NCI-H2196 (cell line): ENCODE results near the gene PMS1.
"Not testable (repeated sequence)": the region's sequence is repeated elsewhere in the genome, so short reads cannot be mapped to it uniquely, and the experiment has no call there.

Experiments
- DNase-seq: peaks from one replicate; lab custom pipeline; 2025; ENCODE audit not compliant: unreplicated experiment; lab: John Stamatoyannopoulos, UW

PMS1 gene

DNA sequence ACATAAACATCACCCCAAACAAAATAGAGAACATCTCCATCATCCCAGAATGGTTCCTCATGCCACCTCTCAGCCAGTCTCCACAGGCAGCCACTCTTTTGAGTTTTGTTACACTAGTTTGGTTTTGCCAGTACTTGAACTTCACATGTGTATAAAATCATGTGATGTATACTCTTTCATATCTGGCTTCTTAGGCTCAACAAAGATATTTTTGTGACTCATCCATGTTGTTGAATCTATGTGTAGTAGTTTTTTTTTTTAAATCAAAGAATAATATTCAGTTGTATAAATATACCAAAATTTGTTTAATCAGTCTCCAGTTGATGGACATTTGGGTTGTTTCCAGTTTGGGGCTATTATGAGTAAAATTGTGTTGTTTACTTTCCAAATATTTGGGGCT, 75.9 kb downstream of the PMS1 start:
- DNase-seq = no peak

DNA sequence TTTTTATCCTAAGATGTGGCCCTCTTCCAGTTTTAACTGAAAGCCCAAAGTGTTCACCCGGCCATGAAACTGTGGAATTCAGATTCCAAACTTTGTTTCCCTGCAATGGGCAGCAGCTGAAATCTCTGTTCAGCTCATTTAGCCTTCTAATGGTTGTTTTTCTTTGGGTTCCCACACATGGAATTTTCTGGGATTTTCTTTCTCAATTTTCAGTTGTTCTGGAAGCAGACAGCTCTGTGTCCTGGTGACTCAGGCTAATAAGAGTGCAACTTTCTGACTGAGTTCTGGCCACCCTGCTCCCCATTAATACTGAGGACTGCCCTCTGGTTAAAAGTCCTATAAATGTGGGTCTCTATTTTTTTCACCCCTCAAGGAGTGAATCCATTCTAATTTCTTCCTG, 78.5 kb downstream of the PMS1 start:
- DNase-seq = no peak

DNA sequence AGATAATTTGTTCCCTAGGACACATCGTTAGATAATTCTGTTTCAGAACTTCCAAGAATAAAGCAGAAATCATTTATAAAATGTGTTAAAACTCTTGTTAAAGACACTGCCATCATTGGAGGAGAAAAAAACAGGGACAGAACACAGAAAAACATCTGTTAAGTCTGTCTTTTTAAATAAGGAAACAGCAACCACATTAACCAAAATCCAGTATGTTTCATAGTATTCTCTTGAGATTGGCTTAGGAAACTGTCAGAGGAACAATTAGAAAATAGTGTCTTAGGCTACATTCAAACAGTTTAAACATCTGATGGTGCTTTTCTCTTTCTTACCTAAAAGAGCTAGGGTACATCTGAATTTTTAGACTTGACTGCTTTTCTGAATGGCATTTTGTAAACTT, 81.6 kb downstream of the PMS1 start:
- DNase-seq = no peak

DNA sequence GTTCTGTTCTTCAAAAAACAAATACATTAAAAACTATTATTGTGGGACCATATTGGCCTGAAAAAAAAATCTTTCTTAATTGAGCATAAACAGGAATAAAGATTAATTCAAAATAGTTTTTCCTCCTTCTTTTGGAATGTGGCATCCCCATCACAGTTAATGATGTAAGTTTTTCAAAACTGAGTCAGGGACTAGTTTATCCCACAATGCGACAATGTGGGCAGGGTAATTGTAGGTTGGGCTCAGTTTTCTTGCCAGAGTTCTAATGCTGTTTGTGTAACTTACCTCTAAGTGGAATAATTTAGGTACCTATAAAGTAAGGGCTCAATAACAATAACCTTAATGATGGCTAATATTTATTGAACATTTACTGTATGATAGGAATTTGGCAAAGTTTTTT, 82.0 kb downstream of the PMS1 start:
- DNase-seq = no peak

DNA sequence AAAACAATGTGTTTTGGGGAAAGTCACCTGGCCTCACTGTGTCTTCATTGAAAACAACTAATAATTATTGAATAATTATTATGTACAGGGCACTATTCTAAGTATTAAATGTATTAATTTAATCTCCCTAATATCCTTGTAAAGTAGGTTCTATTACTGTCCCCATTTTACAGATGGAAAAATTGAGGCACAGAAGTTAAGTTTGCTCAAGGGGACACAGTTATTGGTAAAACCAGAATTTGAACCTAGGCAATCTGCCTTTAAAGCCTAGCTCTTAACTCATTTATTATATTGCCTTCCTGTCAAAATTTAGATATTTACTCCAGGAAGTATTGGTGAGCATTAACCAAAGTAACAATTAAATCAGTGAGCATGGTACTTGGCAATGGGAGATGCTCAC, 84.6 kb downstream of the PMS1 start:
- DNase-seq = no peak

DNA sequence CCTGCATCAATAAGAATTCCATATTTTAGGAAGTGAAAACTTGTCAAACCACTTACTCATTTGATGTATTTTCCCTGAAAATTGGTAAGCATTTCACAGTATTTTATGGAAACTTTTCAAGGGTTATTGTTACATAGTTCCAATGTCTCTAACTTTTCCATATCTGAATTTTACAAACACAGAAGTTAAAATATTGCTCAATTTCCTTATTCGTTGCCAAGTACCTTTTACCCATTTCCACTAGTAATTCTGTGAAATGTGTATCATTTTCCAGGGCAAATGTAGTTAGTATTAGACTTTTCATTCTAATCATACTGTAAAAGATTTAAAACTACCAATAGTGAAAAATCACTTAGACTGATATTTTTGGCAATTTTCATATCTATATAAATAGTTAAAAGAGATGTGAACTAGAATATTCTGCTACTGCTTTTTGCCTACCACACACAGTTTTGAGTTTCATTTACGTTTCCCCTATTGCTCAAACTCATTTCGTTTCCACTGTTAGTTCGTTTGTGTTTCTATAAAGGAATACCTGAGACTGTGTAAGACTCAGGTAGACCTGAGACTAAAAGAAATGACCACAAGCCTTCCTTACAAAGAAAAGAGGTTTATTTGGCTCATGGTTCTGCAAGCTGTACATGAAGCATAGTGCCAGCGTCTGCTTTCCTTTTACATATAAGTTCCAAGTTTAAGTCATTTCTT, 86.3 kb downstream of the PMS1 start:
- DNase-seq = no peak

DNA sequence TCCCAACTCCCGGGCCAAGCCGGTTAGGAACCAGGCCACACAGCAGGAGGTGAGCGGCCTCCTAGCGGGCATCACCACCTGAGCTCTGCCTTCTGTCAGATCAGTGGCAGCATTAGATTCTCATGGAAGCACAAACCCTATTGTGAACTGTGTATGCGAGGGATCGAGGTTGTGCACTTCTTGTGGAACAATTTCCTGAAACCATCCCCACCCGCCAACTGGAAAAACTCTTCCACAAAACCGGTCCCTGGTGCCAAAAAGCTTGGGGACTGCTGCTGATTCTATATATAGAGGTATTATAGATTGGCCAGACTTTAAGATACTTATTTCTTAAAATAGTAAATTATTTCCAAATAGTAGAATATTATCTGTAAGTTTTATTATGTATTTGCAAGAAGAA, 89.4 kb downstream of the PMS1 start:
- no peak for DNase-seq

DNA sequence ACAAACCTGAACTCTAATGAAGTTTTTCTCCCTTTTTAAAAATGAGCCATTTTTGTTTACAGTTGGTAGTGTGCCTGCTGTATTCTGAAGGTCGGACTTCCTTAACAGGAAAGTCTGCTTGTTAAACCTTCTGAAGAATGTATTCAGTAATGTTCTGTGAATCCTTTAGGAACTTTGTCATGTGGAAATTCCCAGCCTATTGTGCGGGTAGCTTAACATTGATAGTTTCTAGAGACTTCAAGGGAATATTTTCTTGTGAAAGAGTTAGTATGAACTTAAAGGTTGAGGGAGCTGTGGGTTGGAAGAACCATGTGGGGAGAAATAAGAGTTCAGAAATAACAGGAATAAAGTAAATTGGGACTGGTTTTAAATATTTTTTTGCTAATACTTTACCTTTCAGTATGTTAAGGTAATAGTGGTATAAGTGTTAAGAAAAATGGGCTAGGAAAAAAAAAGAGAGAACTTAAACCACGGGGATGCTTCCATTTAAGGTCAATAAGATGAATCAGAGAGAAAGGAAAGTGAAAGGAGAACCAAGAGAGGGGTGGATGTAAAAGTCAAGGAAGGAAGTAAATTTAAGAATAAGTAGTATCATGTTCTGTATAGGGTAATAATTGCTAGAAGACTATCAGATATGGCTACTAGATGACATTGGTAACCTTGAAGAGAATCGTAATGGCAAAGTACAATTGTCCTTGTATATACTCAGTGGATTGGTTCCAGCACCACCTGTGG, 90.5 kb downstream of the PMS1 start:
- DNase-seq = no peak

DNA sequence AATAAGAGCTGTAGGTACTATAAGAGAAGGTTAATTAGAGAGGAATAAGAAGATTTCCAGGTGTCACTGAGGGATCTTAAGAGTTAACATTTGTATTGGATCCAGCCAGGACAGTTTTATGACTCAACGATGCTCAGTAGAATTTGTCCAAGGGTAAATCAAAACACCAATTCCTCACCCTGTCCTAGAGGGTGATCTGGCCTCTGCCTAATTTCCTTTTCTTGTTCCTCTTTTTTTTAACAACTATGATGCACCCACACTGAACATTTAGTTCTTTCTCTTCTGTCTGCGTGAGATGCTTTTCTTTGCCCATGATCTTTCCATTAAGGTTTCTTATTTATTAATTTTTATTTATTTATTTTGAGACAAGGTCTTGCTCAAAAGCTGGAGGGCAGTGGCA, 92.0 kb downstream of the PMS1 start:
- DNase-seq = no peak

DNA sequence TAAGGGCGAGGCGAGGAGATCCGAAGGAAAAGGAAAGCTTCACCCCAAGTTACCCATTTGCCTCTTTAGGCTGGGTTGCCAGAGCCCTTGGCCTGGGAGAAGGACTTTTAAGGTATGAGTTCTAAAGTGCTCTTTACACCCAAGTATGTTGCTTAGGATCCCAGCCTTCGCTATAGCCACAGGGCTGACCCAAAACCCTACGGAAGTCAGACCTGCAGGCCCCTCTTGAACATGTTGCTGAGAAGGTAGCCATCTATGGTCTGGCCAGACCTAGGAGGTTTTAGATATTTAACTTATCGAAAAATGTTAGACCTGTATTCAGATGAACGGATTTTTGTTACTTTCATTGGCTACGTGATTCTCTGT, 95.4 kb downstream of the PMS1 start:
- no peak for DNase-seq

DNA sequence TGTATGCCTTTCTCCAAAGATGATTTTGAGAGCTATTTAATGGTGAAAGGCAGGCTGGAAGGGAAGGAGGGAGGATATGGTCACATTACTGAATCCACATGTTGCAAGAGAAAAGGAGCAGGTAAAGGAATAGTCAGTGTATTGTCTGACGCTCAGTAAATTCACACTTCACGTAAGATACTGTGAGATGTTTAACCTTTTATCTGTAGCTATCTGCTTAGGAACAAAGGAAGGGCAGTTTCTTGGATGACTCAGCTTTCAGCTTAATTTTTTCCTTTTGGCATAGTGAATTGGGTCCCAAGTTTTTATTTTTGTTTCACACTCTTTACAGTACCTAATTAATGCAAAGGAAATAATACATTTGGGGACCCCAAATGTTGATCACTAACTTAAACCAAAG, 96.2 kb downstream of the PMS1 start:
- no peak for DNase-seq

DNA sequence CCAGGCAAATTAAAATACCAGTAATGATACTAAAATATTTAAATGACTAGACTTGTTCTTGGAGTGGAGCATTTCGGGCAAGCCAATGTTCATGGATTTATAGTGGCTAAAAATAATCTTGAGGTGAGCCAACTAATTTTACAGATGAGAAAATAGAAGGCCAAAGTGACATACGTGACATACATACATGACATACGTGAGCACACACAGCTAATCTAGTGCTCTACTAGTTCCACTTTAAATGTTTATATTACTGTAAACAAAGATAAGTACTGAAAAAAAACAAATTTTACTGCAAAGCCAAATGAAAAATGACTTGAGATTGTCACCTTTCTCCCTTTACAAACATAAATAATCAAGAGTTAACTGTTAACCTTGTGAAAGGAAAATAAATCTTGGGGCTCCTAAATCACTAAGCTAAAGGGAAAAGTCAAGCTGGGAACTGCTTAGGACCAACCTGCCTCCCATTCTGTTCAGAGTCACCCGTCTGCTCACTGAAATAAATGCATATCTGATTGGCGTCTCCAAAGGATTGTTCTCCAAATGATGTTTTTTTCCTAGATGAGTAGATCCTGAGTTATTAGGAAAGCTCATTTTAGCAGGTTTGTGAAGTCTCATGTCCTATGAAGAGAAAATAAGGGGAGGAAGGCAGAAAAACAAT, 96.7 kb downstream of the PMS1 start:
- no peak for DNase-seq

DNA sequence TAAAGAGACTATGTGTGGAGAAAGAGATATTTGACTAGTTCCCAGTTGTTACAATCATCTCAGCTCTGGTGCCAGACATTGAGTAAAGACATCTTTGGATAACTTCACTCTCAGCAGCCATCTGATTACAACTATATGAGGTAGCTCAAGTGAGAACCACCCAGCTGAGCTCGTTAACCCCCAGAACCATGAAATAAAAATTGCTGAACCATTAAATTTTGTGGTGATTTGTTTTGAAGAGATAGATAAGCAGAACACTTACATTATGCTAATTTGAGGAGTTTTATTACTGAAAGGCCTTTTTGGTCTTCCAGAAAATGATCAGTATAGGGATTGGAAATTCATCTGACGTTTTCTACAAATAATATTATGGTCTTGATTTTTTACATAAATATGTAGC, 101.1 kb downstream of the PMS1 start:
- DNase-seq = no peak

DNA sequence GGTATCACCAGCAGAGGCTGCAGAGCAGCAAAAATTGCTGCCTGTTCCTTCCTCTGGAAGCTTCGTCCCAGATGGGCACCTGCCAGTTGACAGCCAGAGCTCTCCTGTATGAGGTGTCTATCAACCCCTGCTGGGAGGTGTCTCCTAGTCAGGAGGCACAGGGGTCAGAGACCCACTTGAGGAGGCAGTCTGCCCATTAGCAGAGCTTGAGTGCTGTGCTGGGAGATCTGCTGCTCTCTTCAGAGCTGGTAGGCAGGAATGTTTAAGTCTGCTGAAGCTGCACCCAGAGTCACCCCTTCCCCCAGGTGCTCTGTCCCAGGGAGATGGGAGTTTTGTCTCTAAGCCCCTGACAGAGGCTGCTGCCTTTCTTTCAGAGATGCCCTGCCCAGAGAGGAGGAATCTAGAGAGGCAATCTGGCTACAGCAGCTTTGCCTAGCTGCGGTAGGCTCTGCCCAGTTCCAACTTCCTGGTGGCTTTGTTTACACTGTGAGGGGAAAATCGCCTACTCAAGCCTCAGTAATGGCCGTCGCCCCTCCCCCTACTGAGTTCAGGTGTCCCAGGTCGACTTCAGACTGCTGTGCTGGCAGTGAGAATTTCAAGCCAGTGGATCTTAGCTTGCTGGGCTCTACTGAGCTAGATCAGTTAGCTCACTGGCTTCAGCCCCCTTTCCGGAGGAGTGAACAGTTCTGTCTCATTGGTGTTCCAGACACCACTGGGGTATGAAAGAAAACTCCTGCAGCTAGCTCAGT, 108.5 kb downstream of the PMS1 start:
- not testable (repeated sequence) for DNase-seq

DNA sequence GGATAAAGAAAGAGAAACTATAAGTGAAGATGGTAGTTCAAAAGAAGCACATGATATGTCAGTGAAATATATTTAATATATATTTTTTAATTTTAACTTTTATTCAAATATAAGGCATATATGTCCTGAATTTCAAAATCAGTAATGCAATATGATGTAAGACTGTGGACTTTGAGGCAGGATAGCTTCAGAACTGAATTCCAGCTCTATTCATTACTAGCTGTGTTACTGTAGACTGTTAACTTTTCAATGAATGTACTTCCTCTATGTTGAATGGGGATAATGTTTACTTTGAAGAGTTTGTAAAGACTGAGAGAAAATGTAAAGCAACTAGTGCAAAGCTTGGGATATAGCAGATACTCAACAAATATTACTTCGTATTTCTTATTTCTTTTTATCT, 112.6 kb downstream of the PMS1 start:
- no peak for DNase-seq

DNA sequence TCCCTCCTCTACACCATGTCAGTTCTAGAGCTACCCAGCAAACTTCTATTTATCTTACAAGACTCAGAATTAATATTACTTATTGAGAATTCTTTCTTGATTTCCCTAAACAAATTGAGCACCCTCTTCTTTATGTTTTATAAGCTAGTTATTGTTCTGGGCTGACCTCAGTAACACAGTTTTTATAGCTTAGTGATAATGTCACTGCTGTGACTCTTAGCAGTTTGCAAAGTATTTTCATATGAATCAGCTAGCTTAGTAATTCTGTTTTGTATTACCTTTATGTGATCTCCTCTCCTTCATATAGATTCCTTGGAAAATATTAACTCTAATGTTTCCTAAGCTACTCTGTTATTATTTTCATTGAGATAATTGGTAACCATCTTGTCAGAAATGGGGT, 114.9 kb downstream of the PMS1 start:
- DNase-seq = no peak

DNA sequence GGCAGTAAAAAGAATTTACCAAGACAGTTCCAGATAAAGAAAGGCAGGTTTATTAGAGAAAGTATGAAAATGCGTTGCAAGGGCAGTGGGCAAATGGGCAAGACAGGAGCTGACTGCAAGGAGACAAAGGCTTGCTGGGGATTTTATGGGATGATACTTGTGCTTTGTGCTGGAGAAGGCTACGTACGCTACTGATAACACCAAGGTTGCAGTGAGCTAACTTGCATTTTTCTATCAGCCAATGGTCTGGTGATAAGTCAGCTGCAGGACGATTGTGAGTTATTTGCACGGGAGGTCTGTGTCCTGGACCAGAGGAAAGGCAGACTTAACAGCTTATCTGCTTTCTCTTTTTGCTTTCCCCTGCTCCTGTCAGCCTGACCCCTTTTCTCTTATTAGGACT, 116.5 kb downstream of the PMS1 start:
- no peak for DNase-seq

DNA sequence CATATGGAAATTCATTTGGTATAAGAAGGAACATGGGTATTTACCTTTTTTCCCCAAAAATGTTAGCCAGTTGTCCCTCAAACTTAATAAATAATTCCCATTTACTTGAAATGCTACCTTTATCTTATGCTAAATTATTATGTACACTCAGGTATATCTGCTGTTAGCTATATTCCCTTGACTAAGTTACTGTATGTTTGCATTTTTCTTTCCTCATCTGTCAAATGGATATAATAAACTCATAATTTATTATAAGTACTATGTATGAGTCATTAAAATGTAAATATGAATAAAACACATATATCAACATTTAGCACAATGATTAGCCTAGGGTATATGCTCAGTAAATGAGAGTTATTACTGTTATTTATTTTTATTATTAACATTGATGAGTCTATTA, 117.4 kb downstream of the PMS1 start:
- no peak for DNase-seq

DNA sequence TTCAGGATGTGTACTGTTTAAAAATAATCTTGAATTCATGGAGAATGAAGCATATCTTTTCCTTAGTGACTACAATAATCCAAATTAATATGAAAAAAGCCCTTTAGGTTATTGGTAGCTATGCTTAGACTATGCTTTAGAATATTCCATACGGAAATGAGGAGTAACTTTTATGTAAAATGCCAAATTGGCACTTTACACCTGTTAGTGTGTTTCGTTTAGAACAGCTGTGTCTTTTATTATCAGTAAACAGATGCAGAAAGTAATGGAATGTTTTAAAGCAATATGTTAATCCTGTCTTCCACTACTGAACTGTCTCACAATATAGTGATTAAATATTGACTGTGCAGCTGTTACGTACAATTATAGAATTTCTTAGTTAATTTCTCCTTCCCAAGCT, 129.6 kb downstream of the PMS1 start:
- no peak for DNase-seq

DNA sequence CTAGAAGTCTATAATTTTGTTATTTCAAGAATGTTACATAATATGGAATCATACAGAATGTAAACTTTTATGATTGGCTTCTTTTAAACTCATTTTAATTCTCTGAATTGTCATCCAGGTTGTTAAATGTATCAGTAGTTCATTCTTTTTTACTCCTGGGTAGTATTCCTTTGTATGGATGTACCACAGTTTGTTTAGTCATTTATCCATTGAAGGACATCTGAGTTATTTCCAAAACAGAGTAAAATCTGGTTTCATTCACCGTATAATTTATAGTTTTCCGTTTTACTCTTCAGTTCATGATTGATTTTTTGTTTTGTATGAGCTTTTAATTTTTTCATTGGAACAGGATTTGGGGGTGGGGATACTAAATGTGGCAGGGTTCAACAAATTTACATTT, 132.4 kb downstream of the PMS1 start:
- DNase-seq = no peak
